GM19452 (cell line): ENCODE data around the gene TRAF1.

Experiments used
- ATAC-seq: cut with Tn5 transposase; IDR thresholded peaks from one replicate; pipeline ENCODE4 v1.9.1; 2021; ENCODE audit not compliant: unreplicated experiment

Gene TRAF1

DNA sequence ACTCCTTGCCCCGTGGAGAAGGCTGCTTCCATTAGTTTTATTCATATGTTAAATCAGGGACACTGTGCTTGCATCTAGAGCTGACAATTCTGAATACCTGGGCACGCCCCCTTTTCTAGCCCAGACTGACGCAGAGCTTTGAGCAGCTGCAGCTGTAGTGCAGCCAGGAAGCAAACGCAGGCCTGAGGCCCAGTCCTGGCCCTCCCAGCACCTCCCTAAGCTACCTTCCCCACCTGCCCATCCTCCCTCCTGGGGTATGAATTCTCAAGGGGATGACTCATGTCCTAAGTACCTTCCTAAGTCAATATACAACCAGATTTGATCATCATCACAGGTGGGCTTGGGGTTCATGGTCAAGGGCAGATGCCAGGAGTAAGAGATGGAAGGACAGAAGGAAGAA is 53.1 kb downstream of the TRAF1 start:
- ATAC-seq, result no peak

DNA sequence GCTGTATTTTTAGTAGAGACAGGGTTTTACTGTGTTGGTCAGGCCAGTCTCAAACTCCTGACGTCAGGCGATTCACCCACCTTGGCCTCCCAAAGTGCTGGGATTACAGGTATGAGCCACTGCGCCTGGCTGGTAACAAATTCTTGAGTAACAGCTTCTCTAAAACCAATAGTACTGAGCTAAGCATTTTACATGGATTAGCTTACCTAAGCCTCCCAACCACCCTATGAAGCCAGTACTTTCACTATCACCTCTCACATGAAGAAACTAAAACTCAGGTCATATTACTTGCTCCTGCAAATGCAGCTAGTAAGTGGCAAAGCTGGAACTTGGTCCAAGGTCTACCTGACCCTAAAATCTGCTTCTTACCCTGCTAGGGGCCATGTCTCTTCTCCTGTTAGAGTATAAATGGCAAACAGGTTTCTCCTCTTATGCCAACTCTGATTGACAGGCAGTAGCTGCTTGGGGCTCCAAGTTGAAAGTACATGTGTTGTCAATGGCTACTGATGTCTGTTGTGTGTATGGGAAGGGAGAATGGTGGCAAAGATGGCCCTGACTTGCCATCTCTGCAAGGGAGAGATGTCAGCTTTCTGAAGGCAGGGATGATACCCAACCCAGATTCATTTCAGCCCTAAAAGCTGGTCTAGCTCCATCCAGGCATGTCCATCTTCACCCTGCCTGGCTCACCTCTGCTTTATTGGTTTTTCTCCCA is 53.6 kb downstream of the TRAF1 start:
- ATAC-seq, result no peak

DNA sequence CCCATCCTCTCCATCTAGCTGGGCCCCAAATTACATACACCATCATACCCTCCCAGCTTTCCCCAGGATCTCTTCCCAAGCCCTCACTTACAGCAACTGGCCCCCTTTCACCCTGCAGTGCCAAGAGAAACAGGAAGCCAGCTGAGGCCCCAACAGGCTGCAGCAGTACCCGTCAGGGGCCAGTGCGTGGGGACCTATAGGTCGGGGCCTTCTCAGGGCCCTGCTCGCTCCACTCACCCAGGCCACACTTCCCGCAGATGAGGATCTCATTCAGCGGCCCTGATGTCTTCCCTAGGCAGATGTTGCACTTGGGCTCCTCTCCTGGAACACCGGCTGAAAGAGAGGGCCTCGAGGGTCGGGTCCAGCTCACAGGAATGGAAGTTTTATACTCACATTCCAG is 56.4 kb downstream of the TRAF1 start:
- ATAC-seq, result no peak

DNA sequence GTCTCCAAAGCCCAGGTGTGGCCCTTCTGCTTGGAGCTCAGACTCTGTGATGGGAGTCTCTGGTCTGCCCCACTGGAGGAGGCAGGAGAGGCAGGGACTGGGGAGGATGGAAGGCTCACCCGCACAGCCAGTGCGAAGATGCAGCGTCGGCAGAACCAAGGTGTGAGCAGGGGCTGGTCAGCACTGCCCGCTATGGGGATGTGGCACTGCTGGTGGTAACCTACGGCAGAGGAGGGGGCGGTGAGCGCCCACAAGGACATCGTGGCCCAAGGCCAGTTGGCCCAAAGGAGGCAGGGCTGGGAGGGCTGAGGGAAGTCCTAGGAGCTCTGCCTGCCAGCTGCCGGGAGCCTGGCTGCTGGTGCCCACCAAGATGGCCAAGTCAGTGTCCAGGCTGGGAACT is 56.9 kb downstream of the TRAF1 start:
- ATAC-seq, result no peak

DNA sequence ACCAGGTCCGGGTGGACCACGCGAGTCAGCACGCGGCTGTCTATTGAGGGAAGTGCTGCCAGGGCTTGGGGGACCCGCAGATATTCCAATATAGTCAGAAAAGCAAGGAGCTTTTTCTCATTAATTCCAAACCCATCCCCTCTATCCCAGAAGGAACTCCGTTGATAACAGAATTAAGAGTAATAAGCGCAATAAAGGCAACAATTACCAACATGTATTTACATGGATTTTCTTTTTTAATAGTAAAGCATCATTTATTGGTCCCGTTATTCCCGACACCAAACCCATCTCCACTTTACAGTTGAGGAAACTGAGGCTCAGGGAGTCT is 57.3 kb downstream of the TRAF1 start:
- ATAC-seq, result no peak

DNA sequence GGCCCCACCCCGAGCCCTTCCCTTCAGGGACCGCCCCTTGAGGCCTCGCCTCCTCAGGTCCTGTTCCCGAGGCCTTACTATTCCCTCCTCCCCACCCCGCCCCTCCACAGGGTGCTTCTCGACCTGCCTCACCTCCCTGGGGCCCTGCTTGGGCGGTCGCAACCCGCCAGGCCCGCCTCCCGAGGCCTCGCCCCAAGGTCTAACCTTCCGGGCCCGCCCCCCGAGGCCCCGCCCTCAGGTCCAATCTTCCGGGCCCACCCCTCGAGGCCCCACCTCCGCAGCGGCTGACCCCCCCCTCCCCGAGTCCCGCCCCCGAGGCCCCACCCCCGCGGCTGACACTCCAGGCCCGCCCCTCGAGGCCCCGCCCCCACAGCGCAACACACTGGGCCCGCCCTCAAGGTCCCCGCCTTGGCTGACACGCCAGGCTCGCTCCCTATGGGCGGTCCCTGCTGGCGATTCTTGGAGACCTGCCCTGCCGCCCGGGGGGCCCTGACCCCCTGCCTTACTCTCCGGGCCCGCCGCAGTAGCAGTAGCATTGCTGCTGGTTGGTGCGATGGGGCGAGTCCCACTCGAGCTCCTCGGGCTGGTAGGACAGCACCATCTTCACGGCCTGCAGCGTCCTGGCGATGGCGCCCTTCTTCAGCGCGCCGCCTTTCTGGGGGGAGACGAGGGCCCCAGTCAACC is 57.8 kb downstream of the TRAF1 start:
- ATAC-seq, result peak; percentile 87

DNA sequence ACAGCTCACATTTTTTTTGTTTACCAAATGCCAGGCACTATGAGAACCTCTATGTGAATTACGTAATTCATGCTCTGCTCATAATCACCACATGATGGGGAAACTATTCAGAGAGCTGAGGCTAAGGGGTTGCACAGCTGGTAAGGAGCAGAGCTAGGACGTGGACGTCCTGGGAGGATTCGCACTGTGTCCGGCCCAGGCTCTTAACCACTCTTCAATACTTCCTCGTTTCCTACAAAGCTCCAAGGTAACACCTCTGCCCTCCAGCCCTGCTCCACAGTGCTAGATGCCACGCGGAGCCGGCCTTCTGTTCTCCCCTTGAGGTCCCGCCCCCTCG is 58.3 kb downstream of the TRAF1 start:
- ATAC-seq, result no peak

DNA sequence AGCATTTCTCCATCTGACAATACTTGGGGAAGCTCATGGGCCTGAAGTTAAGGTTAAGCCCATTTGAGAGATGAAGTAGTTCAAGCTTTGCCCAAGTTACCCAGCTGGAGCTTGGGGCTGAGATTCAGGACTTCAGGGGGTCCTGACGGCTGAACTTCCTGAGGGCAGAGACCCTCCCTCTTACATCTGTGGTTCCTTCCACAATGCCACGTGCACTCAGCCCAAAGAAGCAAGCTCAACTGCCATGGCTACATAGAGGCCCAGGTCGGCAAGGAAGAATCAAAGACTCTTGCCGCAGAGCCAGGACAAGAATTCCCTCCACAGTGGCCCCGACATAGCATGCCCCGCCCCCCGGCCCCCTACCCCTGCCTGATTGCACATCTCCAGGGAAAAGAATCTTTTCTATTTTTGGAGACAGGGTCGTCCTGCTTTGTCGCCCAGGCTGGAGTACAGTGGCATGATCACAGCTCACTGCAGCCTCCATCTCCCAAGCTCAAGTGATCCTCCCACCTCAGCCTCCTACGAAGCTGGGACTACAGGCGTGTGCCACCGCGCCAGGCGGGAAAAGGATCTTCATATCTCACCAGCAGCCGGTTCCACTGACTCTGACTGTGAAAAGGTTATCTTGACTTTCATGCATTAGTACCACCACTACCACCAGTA is 58.8 kb downstream of the TRAF1 start:
- no peak for ATAC-seq

DNA sequence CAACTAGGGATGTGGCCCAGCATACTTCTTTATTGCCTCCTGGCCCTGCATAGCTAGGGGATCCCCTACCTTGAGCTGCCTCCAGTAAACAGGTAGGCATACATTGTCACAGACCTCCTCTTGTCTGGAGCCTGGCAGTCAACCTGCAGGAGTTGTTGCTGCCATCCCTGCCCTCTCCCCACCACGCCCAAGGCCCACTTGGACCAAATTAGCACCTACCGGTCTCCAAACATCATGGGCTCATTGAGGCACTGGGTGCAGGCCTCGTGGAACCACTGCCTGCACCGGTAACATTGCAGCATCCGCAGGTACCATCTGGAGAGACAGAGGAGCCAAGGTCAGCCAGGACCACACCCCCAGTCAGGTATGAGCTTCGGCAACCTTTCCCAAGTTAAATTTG is 59.9 kb downstream of the TRAF1 start:
- ATAC-seq, result no peak

DNA sequence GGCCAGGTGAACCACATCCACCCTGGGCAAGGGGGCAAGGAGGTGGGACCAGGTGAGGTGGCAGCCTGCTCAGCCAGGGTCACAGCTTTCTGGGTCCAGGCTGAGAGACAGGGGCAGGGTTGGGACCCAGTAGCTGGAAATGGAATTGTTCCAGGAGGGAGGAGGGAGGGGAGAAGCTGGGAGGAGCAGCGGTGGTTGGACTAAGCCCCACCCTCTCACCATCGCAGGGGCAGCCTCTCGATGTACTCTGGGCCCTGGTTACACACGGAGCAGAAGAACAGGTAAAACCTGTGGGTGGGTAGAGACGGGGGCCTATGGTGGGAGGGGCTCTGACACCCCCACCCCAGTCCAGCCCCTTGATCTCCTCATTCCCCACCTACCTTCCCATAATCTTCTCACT is 60.8 kb downstream of the TRAF1 start:
- no peak for ATAC-seq

DNA sequence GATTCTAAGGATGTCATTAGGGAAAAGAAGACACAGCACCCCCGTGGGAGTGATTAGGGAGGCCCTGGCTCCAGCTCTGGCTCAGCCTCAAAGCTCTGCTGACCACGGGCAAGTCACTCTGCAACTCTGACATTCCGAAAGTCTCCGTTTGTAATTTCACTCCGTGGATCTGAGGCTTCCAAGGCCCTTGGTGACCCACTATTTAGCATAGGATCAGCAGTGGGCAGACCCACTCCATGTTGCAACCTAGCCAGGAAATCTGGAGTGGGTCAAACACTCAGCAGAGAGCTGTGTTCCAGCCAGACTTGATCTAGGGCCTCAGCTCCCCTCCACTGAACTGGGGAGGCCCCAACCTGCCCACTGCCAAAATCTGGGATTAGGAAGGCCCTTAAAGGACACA is 61.4 kb downstream of the TRAF1 start:
- no peak for ATAC-seq

DNA sequence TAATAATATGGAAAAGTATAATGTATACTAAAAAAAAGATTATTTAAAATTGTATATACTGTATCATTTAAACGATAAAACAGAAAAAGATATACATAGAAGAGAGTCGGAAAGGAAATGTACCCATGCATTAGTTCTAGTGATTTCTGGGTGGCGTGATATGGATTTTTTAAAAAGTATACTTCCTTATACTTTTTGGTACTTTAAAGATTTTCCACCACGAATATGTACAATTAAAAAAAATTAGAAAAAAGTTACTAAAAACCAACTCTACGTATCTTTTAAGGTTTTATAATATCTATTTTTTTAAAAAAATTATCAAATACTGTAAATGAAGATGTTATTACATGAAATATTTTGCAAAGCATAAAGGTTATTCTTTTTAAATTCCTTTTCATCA is 61.9 kb downstream of the TRAF1 start:
- no peak for ATAC-seq

DNA sequence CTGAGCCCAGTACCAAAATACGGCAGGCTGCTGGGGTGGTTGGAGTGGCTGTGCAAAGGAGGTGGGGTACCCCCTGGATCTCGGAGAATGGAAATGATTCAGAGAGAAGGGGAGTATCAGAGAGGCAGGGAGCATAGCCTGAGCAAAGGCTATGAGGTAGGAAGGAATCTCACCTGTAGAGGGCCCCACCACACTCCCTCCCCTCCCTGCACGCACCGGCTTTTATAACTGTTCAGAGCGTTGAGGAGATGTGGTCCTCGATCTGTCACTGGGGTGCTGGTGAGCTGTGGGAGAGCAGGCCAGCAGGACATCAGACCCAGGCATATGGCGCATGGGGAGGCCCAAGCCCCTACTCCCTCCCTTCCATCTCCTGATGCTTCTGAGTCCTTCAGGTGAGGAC is 62.8 kb downstream of the TRAF1 start:
- no peak for ATAC-seq

DNA sequence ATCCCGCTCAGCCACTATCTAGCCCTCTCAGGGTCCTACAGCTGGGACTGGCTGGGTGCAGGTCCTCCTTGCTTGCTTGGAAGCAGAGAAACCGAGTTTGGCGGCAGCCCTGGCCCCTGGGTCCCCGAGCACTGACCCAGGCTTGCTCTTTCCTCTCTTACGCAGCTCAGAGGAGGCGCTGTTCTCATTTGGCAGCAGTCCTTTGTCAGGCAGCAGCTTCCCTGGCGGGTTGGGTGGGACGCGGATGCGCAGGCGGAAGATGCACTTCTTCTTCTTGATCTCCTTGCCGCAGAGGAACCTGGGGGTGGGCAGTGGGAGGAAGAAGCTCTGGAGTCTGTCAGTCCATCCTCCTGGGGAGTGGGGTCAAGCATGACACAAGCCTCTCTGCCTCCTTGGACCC is 64.1 kb downstream of the TRAF1 start:
- no peak for ATAC-seq

DNA sequence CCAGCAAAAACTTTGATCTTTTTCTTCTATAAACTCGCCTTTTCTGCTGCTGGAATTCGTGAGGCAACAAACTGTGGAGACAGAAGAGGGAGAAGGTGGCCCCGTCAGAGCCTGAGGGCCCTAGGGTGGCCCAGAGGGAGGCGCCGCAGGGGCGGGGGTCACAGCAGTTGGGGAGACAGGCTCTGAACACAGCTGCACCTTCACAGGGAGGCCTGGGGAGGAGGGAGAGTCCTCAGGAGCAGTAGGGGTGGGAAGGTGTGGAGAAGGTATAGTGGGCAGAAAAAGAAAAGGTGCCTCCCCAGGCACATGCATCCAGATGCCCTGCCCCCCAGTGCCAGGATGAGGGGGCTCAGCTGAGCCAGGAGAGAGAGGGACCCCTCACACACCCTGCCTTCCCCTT is 64.7 kb downstream of the TRAF1 start:
- no peak for ATAC-seq

DNA sequence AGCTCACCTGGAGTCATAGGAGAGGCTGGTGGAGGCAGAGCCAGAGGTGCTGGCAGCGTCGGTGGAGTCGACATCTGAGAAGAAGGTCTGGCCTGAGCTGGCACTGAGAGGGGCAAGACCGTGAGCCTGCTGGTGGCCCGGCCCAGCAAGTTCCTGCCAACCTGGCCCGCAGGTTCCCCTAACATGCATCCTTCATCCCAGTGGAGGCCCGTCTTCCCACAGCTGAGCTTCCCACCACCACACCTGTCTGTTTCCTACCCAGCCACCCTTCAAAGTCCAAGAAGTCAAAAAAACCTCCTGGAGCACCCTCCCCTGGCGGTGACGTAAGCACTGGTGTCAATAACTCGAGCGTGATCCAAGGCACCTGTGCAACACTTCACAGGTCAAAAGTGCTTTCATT is 66.5 kb downstream of the TRAF1 start:
- ATAC-seq, result no peak

DNA sequence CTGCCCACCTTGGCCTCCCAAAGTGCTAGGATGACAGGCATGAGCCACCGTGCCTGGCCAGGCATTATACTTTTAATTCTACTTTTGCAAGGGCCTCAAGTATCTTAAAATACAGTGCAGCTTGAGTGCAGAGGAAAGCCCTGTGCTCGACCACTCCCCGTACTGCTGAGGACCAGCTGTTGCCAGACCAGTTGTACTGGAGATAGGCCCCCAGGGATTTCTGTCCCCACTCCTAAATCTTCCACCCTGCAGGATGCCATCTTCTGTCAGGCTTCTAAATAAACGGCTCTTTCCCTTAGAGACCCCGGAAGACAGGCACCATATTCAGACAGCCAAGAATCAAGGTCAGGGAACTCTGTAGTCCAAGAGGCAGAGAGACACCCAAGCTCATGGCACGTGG is 67.2 kb downstream of the TRAF1 start:
- no peak for ATAC-seq

DNA sequence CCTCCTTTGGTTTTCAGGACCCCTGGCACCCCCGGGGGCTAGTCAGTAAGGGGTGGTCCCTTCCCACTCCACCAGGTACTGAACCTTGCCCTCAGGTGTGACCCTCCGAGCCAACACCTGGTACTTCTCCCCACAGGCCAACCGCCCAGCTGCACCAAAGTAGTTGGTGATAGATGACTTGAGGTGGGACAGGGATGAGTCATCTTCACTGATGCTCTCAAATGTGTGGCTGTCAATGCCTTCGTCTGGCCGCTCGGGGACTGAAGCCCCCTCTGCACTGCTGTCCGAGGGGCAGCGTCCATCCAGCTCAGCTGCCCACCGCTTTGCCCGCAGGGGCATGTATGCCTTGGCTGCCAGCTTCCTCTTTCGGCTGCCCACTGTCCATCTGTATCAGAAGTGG is 68.7 kb downstream of the TRAF1 start:
- ATAC-seq, result no peak

DNA sequence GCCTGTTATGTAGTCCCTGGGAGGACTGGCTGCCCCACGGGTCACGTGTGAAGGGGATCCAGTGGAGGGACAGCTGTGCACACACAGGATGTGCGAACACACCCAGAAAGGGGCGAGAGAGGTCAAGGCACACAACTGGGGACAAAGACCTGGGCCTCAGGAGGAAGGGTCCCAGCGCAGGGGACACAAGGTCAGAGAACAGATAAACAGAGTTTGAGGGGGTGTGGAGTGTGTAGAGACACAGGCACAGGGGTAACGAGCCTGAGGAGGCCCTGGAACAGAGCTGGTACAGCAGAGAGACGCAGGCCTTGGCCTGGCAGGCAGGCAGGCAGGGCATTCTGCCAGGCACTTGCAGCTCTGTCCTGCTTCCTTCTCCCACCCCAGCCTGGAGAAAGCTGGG is 69.1 kb downstream of the TRAF1 start:
- ATAC-seq, result no peak

DNA sequence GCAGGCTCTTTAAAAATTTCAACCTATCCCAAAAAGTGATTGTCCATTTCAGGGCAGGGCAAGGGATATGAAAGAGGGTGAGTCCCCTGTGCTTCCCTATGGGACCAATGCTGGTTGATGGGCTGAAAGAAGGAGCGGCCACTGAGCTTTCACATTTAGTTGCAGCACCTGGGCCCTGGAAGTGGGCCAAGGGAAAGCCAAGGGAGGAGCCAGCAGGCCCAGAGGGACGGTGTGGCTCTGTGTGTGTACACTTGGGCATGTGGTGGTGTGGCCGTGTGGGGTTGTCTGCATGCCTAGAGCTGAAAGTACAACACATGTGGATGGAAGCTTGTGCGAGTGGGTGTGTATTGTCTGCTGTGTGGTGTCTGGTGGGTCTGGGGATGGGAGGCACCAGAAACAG is 69.9 kb downstream of the TRAF1 start:
- no peak for ATAC-seq

DNA sequence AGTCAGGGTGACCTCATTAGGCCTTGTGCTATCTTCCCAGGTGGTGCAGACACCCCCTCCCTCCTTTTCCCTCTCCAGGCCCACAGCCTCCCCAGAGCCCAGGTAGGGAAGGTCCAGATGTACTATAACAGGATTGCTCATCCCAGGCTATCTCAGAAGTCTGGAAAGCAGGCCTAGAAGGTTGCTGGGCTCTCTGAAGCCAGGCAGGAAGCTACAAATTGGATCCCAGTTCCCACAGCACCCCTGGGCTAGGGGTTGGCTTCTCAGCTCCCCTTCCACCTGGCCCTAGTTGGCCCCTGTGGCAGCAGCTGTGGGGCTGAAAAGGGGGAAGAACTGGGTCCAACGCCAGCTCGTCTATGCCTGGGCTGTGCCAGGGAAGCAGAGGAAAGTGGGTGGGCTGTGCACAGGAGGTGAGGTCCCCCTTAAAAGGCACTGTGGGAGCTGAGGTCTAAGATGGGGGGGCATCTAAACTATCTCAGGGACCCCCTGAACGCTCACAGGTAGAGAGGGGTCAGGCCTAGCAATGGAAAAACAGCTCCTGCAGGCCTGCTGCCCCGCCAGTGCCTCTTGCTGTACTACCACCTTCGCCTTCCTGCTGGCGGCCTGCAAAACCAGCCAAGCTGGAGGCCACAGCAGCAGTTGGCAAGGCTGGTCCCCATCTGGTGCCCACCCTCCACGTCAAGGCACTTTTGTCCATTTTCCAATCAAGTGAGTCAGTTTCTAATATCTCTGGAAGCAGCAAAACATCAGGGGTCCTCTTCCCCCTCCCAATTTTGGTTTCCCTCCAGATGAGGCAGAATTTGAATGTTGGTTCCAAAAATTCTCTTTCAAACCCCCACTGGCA is 70.5 kb downstream of the TRAF1 start:
- ATAC-seq, result no peak
